Breast epithelium (tissue), 3 donors: Measurements from ENCODE around the gene MCTP2.

ENCODE experiments used
- CTCF ChIP-seq, 3 donors: fragments of 450-650 bp; IDR thresholded peaks; one replicate each; pipeline ENCODE4 v1.5.1; 2016 to 2017; ENCODE audit warnings: antibody characterized with exemption in 3 of 3, mild to moderate bottlenecking in 3 of 3, moderate library complexity in 3 of 3
- POLR2A ChIP-seq: fragments of 450-650 bp; IDR thresholded peaks from one replicate; pipeline ENCODE4 v1.6.1; 2016; ENCODE audit warnings: antibody characterized with exemption, mild to moderate bottlenecking, moderate library complexity
- POLR2AphosphoS5 ChIP-seq, 3 donors: sonication (generic); formaldehyde crosslinking; IDR thresholded peaks; one replicate each; pipeline ENCODE4 v1.6.1; 2017; ENCODE audit warnings: antibody characterized with exemption in 3 of 3

- no peak for TF ChIP-seq POLR2A
- no peak for TF ChIP-seq CTCF (IDR thresholded peaks at IDR 0.05)
- no peak for TF ChIP-seq POLR2AphosphoS5 (IDR thresholded peaks at IDR 0.05)
Measured at GRCh38 chr15:94266789-94267188, 35.4 kb downstream of the MCTP2 start.
